PC-3 (cell line): ENCODE results near the gene RAB34. TPM values are rescaled to one million over a fixed set of nuclear protein-coding genes. Genes with fewer than 3 reads are reported as not detected.

ENCODE experiments used
- ATAC-seq: fragments of 200-7000 bp; cut with Tn5 transposase; 2 replicates; pipeline ENCODE4 v1.9.1; 2020; ENCODE audit warnings: mild to moderate bottlenecking, moderate library complexity
- Bru-seq: library from RNA; stranded (reverse); fragments of 400-500 nt; gene quantifications from one replicate; lab custom pipeline; 2021; lab: Mats Ljungman, UMichigan
- BruChase-seq, 2 experiments: library from RNA; stranded (reverse); fragments of 400-500 nt; gene quantifications; one replicate each; lab custom pipeline; 2021; lab: Mats Ljungman, UMichigan
- BruUV-seq: library from RNA; stranded (reverse); fragments of 400-500 nt; replicated peaks from 2 replicates; lab custom pipeline; 2021; lab: Mats Ljungman, UMichigan
- CTCF ChIA-PET: fragments of 300-600 bp; sonication (Branson Sonifier 250); formaldehyde crosslinking; loops from one replicate; lab custom pipeline; 2022; ENCODE audit warnings: antibody characterized with exemption; lab: Charles Lee
- POLR2A ChIA-PET: fragments of 300-600 bp; sonication (Branson Sonifier 250); formaldehyde crosslinking; loops from one replicate; lab custom pipeline; 2022; ENCODE audit warnings: antibody characterized with exemption; ENCODE audit not compliant: unreplicated experiment; lab: Charles Lee
- DNase-seq: peaks from one replicate; pipeline ENCODE4 v3.0.0-alpha.2; 2015
- H2AFZ ChIP-seq: fragments of 300-600 bp; sonication (generic); 2 replicates; pipeline ENCODE4 v1.6.0; 2016; ENCODE audit warnings: antibody characterized with exemption, low read length
- H3F3A ChIP-seq: fragments of 300-600 bp; sonication (generic); one replicate; pipeline ENCODE4 v1.6.0; 2017; ENCODE audit warnings: antibody characterized with exemption, low read length, control low read depth, mild to moderate bottlenecking; ENCODE audit not compliant: unreplicated experiment
- H3K27ac ChIP-seq: fragments of 300-600 bp; sonication (generic); 2 replicates; pipeline ENCODE4 v1.5.1; 2016; ENCODE audit warnings: mild to moderate bottlenecking, low read length
- H3K27me3 ChIP-seq: fragments of 300-600 bp; sonication (generic); 2 replicates; pipeline ENCODE4 v1.6.1; 2016; ENCODE audit warnings: low read length, mixed read lengths
- H3K36me3 ChIP-seq: fragments of 300-600 bp; sonication (generic); 2 replicates; pipeline ENCODE4 v1.6.1; 2016; ENCODE audit warnings: low read depth, mixed run types, low read length, mixed read lengths
- H3K4me1 ChIP-seq: fragments of 300-600 bp; sonication (generic); 2 replicates; pipeline ENCODE4 v1.5.1; 2016; ENCODE audit warnings: low read length; ENCODE audit not compliant: insufficient read depth
- H3K4me2 ChIP-seq: fragments of 300-600 bp; sonication (generic); 2 replicates; pipeline ENCODE4 v1.6.0; 2016; ENCODE audit warnings: low read length
- H3K4me3 ChIP-seq: fragments of 300-600 bp; sonication (generic); 2 replicates; pipeline ENCODE4 v1.5.1; 2016; ENCODE audit warnings: mild to moderate bottlenecking, low read length, mixed read lengths
- H3K79me2 ChIP-seq: fragments of 300-600 bp; sonication (generic); 2 replicates; pipeline ENCODE4 v1.6.1; 2017; ENCODE audit warnings: low read length, mixed read lengths
- H3K9ac ChIP-seq: fragments of 300-600 bp; sonication (generic); 2 replicates; pipeline ENCODE4 v1.6.0; 2016; ENCODE audit warnings: mild to moderate bottlenecking, low read length
- H3K9me2 ChIP-seq: fragments of 300-600 bp; sonication (generic); replicated peaks from 2 replicates; pipeline ENCODE4 v1.6.1; 2016; ENCODE audit warnings: mixed run types, low read length, mixed read lengths
- H3K9me3 ChIP-seq: fragments of 300-600 bp; sonication (generic); 2 replicates; pipeline ENCODE4 v1.6.1; 2016; ENCODE audit warnings: low read length, mixed read lengths
- H4K20me1 ChIP-seq: fragments of 300-600 bp; sonication (generic); 2 replicates; pipeline ENCODE4 v1.6.1; 2016; ENCODE audit warnings: low read length, mixed read lengths
- CTCF ChIP-seq: fragments of 300-600 bp; sonication (generic); conservative IDR thresholded peaks from 2 replicates; pipeline ENCODE4 v1.5.1; 2017; ENCODE audit warnings: antibody characterized with exemption, low read depth, mild to moderate bottlenecking, low read length
- EZH2 ChIP-seq: fragments of 300-600 bp; sonication (generic); IDR thresholded peaks from one replicate; pipeline ENCODE4 v1.6.1; 2017; ENCODE audit warnings: antibody characterized with exemption, mild to moderate bottlenecking, low read length; ENCODE audit not compliant: unreplicated experiment
- EZH2phosphoT487 ChIP-seq: fragments of 300-600 bp; sonication (generic); IDR thresholded peaks from 2 replicates; pipeline ENCODE4 v1.6.1; 2018; ENCODE audit warnings: mild to moderate bottlenecking, antibody characterized with exemption, low read length, borderline replicate concordance
- intact Hi-C: fragments of 100-400 bp; cut with micrococcal nuclease; formaldehyde crosslinking; loops from 2 replicates; pipeline ENCODE4 v1.9.0; 2023
- long read RNA-seq: library from polyadenylated mRNA; unstranded; transcript quantifications from one replicate; pipeline ENCODE4 v2.0.0, GENCODE V29; 2021; ENCODE audit not compliant: unreplicated experiment
- total RNA-seq: library from RNA; depleted of rRNA; stranded (reverse); fragments of >200 nt; gene quantifications from 2 replicates; pipeline ENCODE4 v1.2.3, GENCODE V29; 2014; rRNA removed

RAB34 gene, protein sequence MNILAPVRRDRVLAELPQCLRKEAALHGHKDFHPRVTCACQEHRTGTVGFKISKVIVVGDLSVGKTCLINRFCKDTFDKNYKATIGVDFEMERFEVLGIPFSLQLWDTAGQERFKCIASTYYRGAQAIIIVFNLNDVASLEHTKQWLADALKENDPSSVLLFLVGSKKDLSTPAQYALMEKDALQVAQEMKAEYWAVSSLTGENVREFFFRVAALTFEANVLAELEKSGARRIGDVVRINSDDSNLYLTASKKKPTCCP
- total RNA-seq, result 207 and 211 TPM in 2 replicates
- percentile 68 among the genes with signal in this experiment for Bru-seq, nascent RNA
- BruChase-seq, experiment 1, labeled RNA remaining after a 6-hour chase, result percentile 86 among the genes with signal in this experiment
- BruChase-seq, experiment 2, labeled RNA remaining after a 2-hour chase, result percentile 84 among the genes with signal in this experiment
- long read RNA-seq, transcript RAB34-201 (11 exons, 1,592 nt), result minor isoform, 7 of 180 reads
- long read RNA-seq, transcript RAB34-203 (10 exons, 1,597 nt), result minor isoform, 15 of 180 reads
- long read RNA-seq, transcript RAB34-204 (10 exons, 1,766 nt), result major isoform, 85 of 180 reads
- long read RNA-seq, partial matches to known transcripts, result 31 of 180 reads
- long read RNA-seq, other reads (novel, unspliced or antisense), result 40 of 180 reads

DNA sequence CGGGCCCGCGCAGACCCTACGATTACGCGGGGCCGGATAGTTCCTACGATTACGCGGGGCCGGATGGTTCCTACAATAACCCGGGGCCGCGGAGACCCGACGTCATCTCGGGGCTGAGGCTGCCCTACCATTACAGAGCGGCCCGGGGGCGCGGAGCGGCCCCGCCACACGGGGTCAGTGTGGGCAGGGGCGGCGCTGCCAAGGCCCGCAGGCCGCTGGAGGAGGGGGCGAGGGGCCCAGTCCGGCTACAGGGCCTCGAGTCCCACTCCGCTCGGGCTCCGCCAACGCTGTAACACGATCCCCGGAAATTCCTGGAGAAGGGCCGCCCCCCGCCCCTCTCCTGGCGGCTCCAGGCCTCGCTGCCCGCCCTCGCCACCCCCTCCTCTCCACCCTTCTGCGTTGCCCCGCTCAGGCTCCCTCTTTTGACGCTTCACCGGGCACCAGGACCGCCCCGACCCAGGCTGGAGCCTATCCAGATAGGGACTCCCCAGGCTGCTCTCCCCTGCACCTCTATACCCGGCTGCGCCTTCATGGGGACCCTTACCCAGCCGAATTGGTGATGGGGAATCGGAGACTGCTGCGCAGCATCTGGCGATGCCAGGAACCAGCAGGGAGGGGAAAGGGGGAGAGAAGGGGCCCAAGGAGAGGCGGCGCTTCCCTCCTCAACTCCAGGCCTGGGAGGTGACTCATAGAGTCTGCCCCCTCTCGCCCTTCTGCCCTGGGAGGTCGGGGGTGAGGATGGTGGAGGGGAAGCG lies at the start of gene RAB34:
Gene RAB34, minus strand, starts transcription at position 291 of the 755 bp plus-strand sequence. CDS start 602 bp downstream, outside the sequence.
- no peak for TF ChIP-seq EZH2
- peak; percentile 37 for TF ChIP-seq CTCF
- Histone ChIP-seq H3K36me3 (peaks cover 34% of the 10 kb centered on the region), H3K9me2 (no peaks in the 10 kb centered on the region), H3K4me1 (peaks cover 27% of the 10 kb centered on the region), H3F3A (peaks cover 6% of the 10 kb centered on the region), H3K9me3 (no peaks in the 10 kb centered on the region), H3K27ac (peak within 1 kb of the TSS; percentile 54), H3K4me3 (peak within 1 kb of the TSS; percentile 93), H3K9ac (peak within 1 kb of the TSS; percentile 99), H3K27me3 (no peaks in the 10 kb centered on the region), H3K79me2 (peaks cover 54% of the 10 kb centered on the region), H2AFZ (peak within 1 kb of the TSS; percentile 85), H3K4me2 (peak within 1 kb of the TSS; percentile 96), H4K20me1 (peaks cover 22% of the 10 kb centered on the region)
- BruUV-seq, result no TSS peak
- CTCF ChIA-PET, result no interaction called here
- POLR2A ChIA-PET, result no interaction called here
- peak; percentile 58 for ATAC-seq
- intact Hi-C loops, result loop anchor here (10.0 kb wide), 1 partner anchor 73 kb away; the partner anchor contains the start of gene BLTP2
- peak; percentile 80 for DNase-seq

DNA sequence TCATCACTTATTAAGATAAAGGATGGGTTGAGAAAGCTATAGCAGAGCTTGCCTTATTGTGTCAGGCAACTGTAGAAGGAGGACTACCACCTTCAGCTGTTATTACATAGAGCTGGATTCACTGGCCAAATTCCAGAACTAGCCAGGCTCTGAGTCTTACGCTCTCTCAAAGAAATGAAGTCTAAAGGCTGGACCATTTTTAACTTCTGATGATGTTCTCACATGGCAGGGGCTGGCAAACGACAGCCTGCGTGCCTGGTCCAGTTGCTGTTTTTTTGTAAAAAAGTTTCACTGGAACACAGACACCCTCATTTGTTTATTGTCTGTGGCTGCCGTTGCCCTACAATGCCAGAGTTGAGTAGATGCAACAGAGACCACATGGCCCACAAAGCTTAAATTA lies 47.4 kb upstream of the RAB34 start:
- intact Hi-C loops, result no loop called here
- H2AFZ ChIP-seq, result no peak overlapping the region
- DNase-seq (no peak), ATAC-seq (no peak)
- peaks cover 14% of the 10 kb centered on the region for H3K4me1 ChIP-seq
- no TSS peak for BruUV-seq
- H3K36me3 ChIP-seq, result peaks cover 5% of the 10 kb centered on the region; the same call in 1 of the 2 replicates
- CTCF ChIA-PET, result no interaction called here
- no peaks in the 10 kb centered on the region for H3K9me2 ChIP-seq
- no peaks in the 10 kb centered on the region for H3K9me3 ChIP-seq
- POLR2A ChIA-PET, result no interaction called here
- peaks cover 6% of the 10 kb centered on the region; the same call in 1 of the 2 replicates for H3K79me2 ChIP-seq
- no peaks in the 10 kb centered on the region for H3F3A ChIP-seq
- no peak overlapping the region for H3K4me2 ChIP-seq
- no peaks in the 10 kb centered on the region for H4K20me1 ChIP-seq
- no peak for TF ChIP-seq EZH2phosphoT487
- no peak for TF ChIP-seq EZH2
- TF ChIP-seq CTCF, result no peak
- H3K27me3 ChIP-seq, result no peaks in the 10 kb centered on the region
- H3K27ac ChIP-seq, result no peak overlapping the region
- no peak overlapping the region for H3K9ac ChIP-seq
- no peak overlapping the region for H3K4me3 ChIP-seq
